HCT116 (cell line): ENCODE results near the gene REG3G. TPM values are rescaled to one million over a fixed set of nuclear protein-coding genes. Genes with fewer than 3 reads are reported as not detected.

Source experiments
- ATAC-seq: fragments of 200-7000 bp; cut with Tn5 transposase; 2 replicates; pipeline ENCODE4 v1.9.1; 2020; ENCODE audit warnings: mild to moderate bottlenecking, moderate library complexity
- BruUV-seq: library from RNA; stranded (reverse); fragments of 400-500 nt; replicated peaks from 2 replicates; lab custom pipeline; 2021; lab: Mats Ljungman, UMichigan
- CTCF ChIA-PET: fragments of 300-600 bp; sonication (Branson Sonifier 250); formaldehyde crosslinking; loops from one replicate; lab custom pipeline; 2021; ENCODE audit warnings: antibody characterized with exemption; lab: Charles Lee
- POLR2A ChIA-PET: fragments of 300-600, 350-600 bp; sonication (Branson Sonifier 250); formaldehyde crosslinking; loops from one replicate; lab custom pipeline; 2021; ENCODE audit warnings: antibody characterized with exemption; lab: Charles Lee
- RAD21 ChIA-PET, 2 experiments: fragments of 300-600 bp; sonication (Branson Sonifier 250); formaldehyde crosslinking; loops; one replicate each; lab custom pipeline; 2023; ENCODE audit warnings: low total read pairs in 2 of 2; ENCODE audit not compliant: uncharacterized antibody in 2 of 2, unreplicated experiment in 2 of 2, low non-redundant PET in 1 of 2; lab: Charles Lee
- DNase-seq: peaks from one replicate; pipeline ENCODE4 v3.0.0-alpha.2; 2010; ENCODE audit warnings: low read depth, low spot score
- H2AFZ ChIP-seq: fragments of 200-600 bp; shearing (Covaris generic), sonication (generic); 2 replicates; pipeline ENCODE4 v1.6.1; 2017; ENCODE audit warnings: low read depth, mixed run types, mixed read lengths, antibody characterized with exemption, low read length; ENCODE audit not compliant: poor library complexity, severe bottlenecking
- H3K27ac ChIP-seq: 2 replicates; pipeline ENCODE4 v1.5.1; 2012; ENCODE audit warnings: low read depth, low read length
- H3K27me3 ChIP-seq: fragments of 200-600 bp; sonication (generic); 2 replicates; pipeline ENCODE4 v1.6.1; 2016; ENCODE audit warnings: mixed run types, low read length, mixed read lengths; ENCODE audit not compliant: insufficient read depth
- H3K36me3 ChIP-seq, 2 experiments: fragments of 200-500 bp in 1 of 2; fragments of 200-600 bp in 1 of 2; sonication (Bioruptor generic) in 1 of 2; sonication (generic) in 1 of 2; 2 replicates each; pipeline versions ENCODE4 v1.5.1 to v1.6.1; 2014 to 2016; ENCODE audit warnings: low read length in 2 of 2, inconsistent platforms in 1 of 2, mixed read lengths in 1 of 2, mixed run types in 1 of 2; ENCODE audit not compliant: insufficient read depth in 2 of 2, control insufficient read depth in 1 of 2
- H3K4me1 ChIP-seq, 2 experiments: fragments of 200-600 bp in 1 of 2; sonication (generic) in 1 of 2; 2 replicates each; pipeline versions ENCODE4 v1.5.1 to v1.6.1; 2012 to 2017; ENCODE audit warnings: low read length in 2 of 2, inconsistent platforms in 1 of 2, mild to moderate bottlenecking in 1 of 2, mixed read lengths in 1 of 2, mixed run types in 1 of 2, moderate library complexity in 1 of 2; ENCODE audit not compliant: insufficient read depth in 2 of 2, control insufficient read depth in 1 of 2
- H3K4me2 ChIP-seq: fragments of 200-600 bp; sonication (generic); 2 replicates; pipeline ENCODE4 v1.6.1; 2017; ENCODE audit warnings: mixed run types, low read length, mixed read lengths
- H3K4me3 ChIP-seq, 2 experiments: fragments of 200-600 bp in 1 of 2; sonication (generic) in 1 of 2; replicated peaks in 1 of 2; 2 replicates each; pipeline ENCODE4 v1.5.1; 2011 to 2016; ENCODE audit warnings: low read length in 2 of 2, control low read depth in 1 of 2, low read depth in 1 of 2, mild to moderate bottlenecking in 1 of 2, mixed read lengths in 1 of 2, mixed run types in 1 of 2
- H3K79me2 ChIP-seq: fragments of 200-600 bp; sonication (generic); 2 replicates; pipeline ENCODE4 v1.6.1; 2017; ENCODE audit warnings: mild to moderate bottlenecking, mixed run types, low read length, moderate library complexity, mixed read lengths; ENCODE audit not compliant: insufficient read depth
- H3K9ac ChIP-seq: fragments of 200-600 bp; sonication (generic); 2 replicates; pipeline ENCODE4 v1.6.1; 2016; ENCODE audit warnings: low read length, mixed read lengths
- H3K9me2 ChIP-seq: fragments of 200-600 bp; sonication (generic), shearing (Covaris generic); 2 replicates; pipeline ENCODE4 v1.6.1; 2017; ENCODE audit warnings: mixed run types, mild to moderate bottlenecking, moderate library complexity; ENCODE audit not compliant: insufficient read depth
- H3K9me3 ChIP-seq, 2 experiments: fragments of 200-500 bp in 1 of 2; fragments of 200-600 bp in 1 of 2; sonication (Bioruptor generic) in 1 of 2; sonication (generic) in 1 of 2; 2 replicates each; pipeline ENCODE4 v1.6.1; 2014 to 2017; ENCODE audit warnings: low read length in 2 of 2, mixed read lengths in 2 of 2, inconsistent platforms in 1 of 2, low read depth in 1 of 2, mild to moderate bottlenecking in 1 of 2, mixed run types in 1 of 2, moderate library complexity in 1 of 2; ENCODE audit not compliant: control insufficient read depth in 1 of 2, insufficient read depth in 1 of 2
- H4K20me1 ChIP-seq: fragments of 200-600 bp; sonication (generic), shearing (Covaris generic); 2 replicates; pipeline ENCODE4 v1.6.1; 2017; ENCODE audit warnings: mixed run types, mild to moderate bottlenecking, moderate library complexity; ENCODE audit not compliant: insufficient read depth
- CBX3 ChIP-seq: IDR thresholded peaks from 2 replicates; pipeline ENCODE4 v1.6.1; 2012; ENCODE audit warnings: low read depth
- CEBPB ChIP-seq: IDR thresholded peaks from 2 replicates; pipeline ENCODE4 v1.6.1; 2012; ENCODE audit warnings: low read depth
- EGR1 ChIP-seq: IDR thresholded peaks from 2 replicates; pipeline ENCODE4 v1.6.1; 2012; ENCODE audit warnings: low read depth
- ELF1 ChIP-seq: IDR thresholded peaks from 2 replicates; pipeline ENCODE4 v1.6.1; 2012; ENCODE audit warnings: low read depth, borderline replicate concordance
- FOSL1 ChIP-seq: IDR thresholded peaks from 2 replicates; pipeline ENCODE4 v1.6.1; 2012; ENCODE audit warnings: low read depth
- POLR2AphosphoS5 ChIP-seq: IDR thresholded peaks from 2 replicates; pipeline ENCODE4 v1.6.1; 2011; ENCODE audit warnings: mild to moderate bottlenecking, low read depth, low read length, moderate library complexity
- RAD21 ChIP-seq: IDR thresholded peaks from 2 replicates; pipeline ENCODE4 v1.6.1; 2012; ENCODE audit warnings: low read depth, mild to moderate bottlenecking
- SP1 ChIP-seq: IDR thresholded peaks from 2 replicates; pipeline ENCODE4 v1.6.1; 2012; ENCODE audit warnings: low read depth
- YY1 ChIP-seq: IDR thresholded peaks from 2 replicates; pipeline ENCODE4 v1.6.1; 2011; ENCODE audit warnings: low read length, low read depth, moderate library complexity, mild to moderate bottlenecking; ENCODE audit not compliant: insufficient replicate concordance; ENCODE audit errors: extremely low read depth
- ZNF274 ChIP-seq: fragments of 200-500 bp; sonication (Bioruptor generic); IDR thresholded peaks from 2 replicates; pipeline ENCODE4 v1.6.1; 2014; ENCODE audit warnings: mild to moderate bottlenecking, low read depth, low read length, inconsistent platforms
- intact Hi-C: fragments of 100-400 bp; cut with micrococcal nuclease; formaldehyde crosslinking; loops from 2 replicates; pipeline ENCODE4 v1.10.0; 2022
- total RNA-seq: library from RNA; stranded (reverse); gene quantifications from one replicate; pipeline ENCODE4 v1.2.1, GENCODE V29; 2021; ENCODE audit not compliant: unreplicated experiment
- TF ChIP-seq, protein P1 (sequence below), 3 experiments: fragments of 200-600 bp in 1 of 3; sonication (generic) in 1 of 3; IDR thresholded peaks in 2 of 3; conservative IDR thresholded peaks in 1 of 3; 2 replicates each; pipeline ENCODE4 v1.5.1; 2012 to 2017; ENCODE audit warnings: low read depth in 2 of 3, low read length in 2 of 3, antibody characterized with exemption in 1 of 3, borderline replicate concordance in 1 of 3, control low read depth in 1 of 3, mild to moderate bottlenecking in 1 of 3, mixed read lengths in 1 of 3, mixed run types in 1 of 3, moderate library complexity in 1 of 3; ENCODE audit not compliant: insufficient read depth in 1 of 3
- TF ChIP-seq, protein P2 (sequence below): IDR thresholded peaks from 2 replicates; pipeline ENCODE4 v1.6.1; 2011; ENCODE audit warnings: mild to moderate bottlenecking, low read length, moderate library complexity; ENCODE audit not compliant: insufficient replicate concordance; ENCODE audit errors: extremely low read depth

REG3G gene
- total RNA-seq, 1 experiment from 2014 or later: 0.86 TPM

DNA sequence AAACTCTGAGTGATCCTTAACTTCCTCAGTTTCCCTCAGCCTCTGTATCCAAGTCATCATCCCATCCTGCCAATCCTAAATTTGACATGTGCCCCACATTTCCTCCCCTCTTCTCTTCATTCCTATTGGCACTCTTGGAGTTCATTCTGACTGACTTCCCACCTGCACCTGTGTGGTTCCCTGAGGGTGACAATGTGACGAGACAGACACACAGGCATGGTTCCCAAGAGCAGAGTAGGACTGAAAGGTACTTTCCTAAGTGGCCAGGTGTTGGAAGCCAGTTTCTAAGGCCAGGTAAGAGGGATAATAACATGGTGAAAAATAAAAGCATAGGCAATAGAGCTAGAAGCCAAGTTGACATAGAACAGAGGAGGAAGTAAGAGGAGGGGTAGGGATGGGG, 24.2 kb upstream of the REG3G start:
- ATAC-seq: no peak
- CTCF ChIA-PET: no interaction called here
- no peaks in the 10 kb centered on the region for H3K79me2 ChIP-seq
- TF ChIP-seq, protein P1, sequence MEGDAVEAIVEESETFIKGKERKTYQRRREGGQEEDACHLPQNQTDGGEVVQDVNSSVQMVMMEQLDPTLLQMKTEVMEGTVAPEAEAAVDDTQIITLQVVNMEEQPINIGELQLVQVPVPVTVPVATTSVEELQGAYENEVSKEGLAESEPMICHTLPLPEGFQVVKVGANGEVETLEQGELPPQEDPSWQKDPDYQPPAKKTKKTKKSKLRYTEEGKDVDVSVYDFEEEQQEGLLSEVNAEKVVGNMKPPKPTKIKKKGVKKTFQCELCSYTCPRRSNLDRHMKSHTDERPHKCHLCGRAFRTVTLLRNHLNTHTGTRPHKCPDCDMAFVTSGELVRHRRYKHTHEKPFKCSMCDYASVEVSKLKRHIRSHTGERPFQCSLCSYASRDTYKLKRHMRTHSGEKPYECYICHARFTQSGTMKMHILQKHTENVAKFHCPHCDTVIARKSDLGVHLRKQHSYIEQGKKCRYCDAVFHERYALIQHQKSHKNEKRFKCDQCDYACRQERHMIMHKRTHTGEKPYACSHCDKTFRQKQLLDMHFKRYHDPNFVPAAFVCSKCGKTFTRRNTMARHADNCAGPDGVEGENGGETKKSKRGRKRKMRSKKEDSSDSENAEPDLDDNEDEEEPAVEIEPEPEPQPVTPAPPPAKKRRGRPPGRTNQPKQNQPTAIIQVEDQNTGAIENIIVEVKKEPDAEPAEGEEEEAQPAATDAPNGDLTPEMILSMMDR (IDR thresholded peaks at IDR 0.05 in 2 of 3, conservative IDR thresholded peaks at IDR 0.05 in 1 of 3; ENCODE audit: borderline replicate concordance in 1 of 3, insufficient read depth in 1 of 3, low read depth in 2 of 3, low read length in 2 of 3): no peak
- TF ChIP-seq ELF1 (no peak), YY1 (no peak), EGR1 (no peak), POLR2AphosphoS5 (no peak), CBX3 (no peak), ZNF274 (no peak), SP1 (no peak), CEBPB (no peak), RAD21 (no peak), FOSL1 (no peak)
- TF ChIP-seq, protein P2, sequence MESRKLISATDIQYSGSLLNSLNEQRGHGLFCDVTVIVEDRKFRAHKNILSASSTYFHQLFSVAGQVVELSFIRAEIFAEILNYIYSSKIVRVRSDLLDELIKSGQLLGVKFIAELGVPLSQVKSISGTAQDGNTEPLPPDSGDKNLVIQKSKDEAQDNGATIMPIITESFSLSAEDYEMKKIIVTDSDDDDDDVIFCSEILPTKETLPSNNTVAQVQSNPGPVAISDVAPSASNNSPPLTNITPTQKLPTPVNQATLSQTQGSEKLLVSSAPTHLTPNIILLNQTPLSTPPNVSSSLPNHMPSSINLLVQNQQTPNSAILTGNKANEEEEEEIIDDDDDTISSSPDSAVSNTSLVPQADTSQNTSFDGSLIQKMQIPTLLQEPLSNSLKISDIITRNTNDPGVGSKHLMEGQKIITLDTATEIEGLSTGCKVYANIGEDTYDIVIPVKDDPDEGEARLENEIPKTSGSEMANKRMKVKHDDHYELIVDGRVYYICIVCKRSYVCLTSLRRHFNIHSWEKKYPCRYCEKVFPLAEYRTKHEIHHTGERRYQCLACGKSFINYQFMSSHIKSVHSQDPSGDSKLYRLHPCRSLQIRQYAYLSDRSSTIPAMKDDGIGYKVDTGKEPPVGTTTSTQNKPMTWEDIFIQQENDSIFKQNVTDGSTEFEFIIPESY: no peak
- TF ChIP-seq, all 23 proteins: peak for 0
- Histone ChIP-seq H3K9me2 (no peaks in the 10 kb centered on the region), H4K20me1 (no peaks in the 10 kb centered on the region), H3K4me3 (no peak overlapping the region), H2AFZ (no peak overlapping the region), H3K4me1 (no peaks in the 10 kb centered on the region), H3K36me3 (no peaks in the 10 kb centered on the region), H3K27ac (no peak overlapping the region), H3K9ac (no peak overlapping the region), H3K9me3 (peaks cover 0 to 20% of the 10 kb centered on the region in 2 experiments; a peak in 1 of 4 replicates), H3K4me2 (no peak overlapping the region), H3K27me3 (no peaks in the 10 kb centered on the region)
- DNase-seq: no peak
- ChIA-PET RAD21 (no interaction called here), POLR2A (no interaction called here)
- intact Hi-C loops: no loop called here
- BruUV-seq: no TSS peak
